H1 (cell line): ENCODE data around the gene CLDN6.

Experiments
- RAD21 ChIP-seq, 2 experiments: IDR thresholded peaks in 1 of 2; conservative IDR thresholded peaks in 1 of 2; 2 replicates each; pipeline ENCODE4 v1.6.1; 2011; ENCODE audit warnings: low read depth in 2 of 2, low read length in 2 of 2, improper control_type of control experiment in 1 of 2, inconsistent platforms in 1 of 2, mild to moderate bottlenecking in 1 of 2, moderate library complexity in 1 of 2
- TF ChIP-seq, protein P1 (sequence below), 3 experiments: IDR thresholded peaks; 1 replicate in 2 of 3; 2 replicates in 1 of 3; pipeline versions ENCODE4 v1.5.1 to v1.6.1; 2011; ENCODE audit warnings: low read length in 3 of 3, mild to moderate bottlenecking in 3 of 3, inconsistent platforms in 2 of 3, low read depth in 1 of 3, moderate library complexity in 1 of 3; ENCODE audit not compliant: insufficient read depth in 1 of 3; ENCODE audit errors: control extremely low read depth in 1 of 3

DNA sequence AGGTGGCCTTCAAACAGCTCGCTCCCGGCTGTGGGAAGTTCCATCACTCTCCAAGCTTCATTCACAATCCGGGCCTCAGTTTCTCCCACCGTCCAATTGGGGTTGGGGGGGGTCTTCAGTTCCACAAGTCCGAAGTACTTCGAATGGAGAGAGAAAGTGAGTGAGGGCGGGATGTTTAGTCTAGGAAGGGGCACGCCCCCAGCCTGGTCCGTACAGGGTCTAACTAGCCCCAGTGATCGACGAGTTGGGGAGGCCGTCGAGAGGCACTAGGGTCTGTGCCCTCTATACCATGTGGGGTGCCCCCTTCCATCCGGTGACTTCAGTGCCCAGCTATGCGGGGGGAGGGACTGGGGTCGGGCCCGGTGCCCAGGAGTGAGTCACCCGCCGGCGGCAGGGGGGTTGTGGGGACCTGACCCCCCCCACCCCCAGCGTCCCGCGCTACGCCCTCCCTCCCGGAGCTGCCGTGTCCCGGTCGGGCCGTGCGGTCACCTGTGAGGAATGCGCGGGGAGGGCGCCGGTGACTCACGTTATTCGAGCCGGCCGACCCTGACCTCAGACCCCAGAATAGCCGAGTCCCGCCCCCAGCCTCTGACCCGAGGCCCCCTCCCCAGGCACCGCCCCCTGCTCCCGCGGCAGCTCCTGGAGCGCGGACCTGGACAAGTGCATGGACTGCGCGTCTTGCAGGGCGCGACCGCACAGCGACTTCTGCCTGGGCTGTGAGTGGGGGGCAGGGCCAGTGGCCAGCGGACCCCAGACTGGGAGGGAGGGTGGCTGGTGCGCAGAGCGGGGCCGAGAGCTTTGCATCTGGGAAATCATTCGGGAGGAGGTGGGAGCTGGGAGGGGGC lies 2.8 kb upstream of the CLDN6 start:
- TF ChIP-seq, protein P1, sequence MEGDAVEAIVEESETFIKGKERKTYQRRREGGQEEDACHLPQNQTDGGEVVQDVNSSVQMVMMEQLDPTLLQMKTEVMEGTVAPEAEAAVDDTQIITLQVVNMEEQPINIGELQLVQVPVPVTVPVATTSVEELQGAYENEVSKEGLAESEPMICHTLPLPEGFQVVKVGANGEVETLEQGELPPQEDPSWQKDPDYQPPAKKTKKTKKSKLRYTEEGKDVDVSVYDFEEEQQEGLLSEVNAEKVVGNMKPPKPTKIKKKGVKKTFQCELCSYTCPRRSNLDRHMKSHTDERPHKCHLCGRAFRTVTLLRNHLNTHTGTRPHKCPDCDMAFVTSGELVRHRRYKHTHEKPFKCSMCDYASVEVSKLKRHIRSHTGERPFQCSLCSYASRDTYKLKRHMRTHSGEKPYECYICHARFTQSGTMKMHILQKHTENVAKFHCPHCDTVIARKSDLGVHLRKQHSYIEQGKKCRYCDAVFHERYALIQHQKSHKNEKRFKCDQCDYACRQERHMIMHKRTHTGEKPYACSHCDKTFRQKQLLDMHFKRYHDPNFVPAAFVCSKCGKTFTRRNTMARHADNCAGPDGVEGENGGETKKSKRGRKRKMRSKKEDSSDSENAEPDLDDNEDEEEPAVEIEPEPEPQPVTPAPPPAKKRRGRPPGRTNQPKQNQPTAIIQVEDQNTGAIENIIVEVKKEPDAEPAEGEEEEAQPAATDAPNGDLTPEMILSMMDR (IDR thresholded peaks at IDR 0.05; ENCODE audit: control extremely low read depth in 1 of 3, insufficient read depth in 1 of 3, low read depth in 1 of 3, low read length in 3 of 3): no peak
- no peak for TF ChIP-seq RAD21 (IDR thresholded peaks at IDR 0.05 in 1 of 2, conservative IDR thresholded peaks at IDR 0.05 in 1 of 2; ENCODE audit: low read depth in 2 of 2, low read length in 2 of 2)
